Prostate gland (tissue), 2 donors: ENCODE measurements around the gene DPEP2.
"Not testable (repeated sequence)": the region's sequence is repeated elsewhere in the genome, so short reads cannot be mapped to it uniquely, and the experiment has no call there.

Source experiments
- POLR2A ChIP-seq: fragments of 450-650 bp; IDR thresholded peaks from one replicate; pipeline ENCODE4 v1.6.1; 2016; ENCODE audit warnings: antibody characterized with exemption, mild to moderate bottlenecking
- TF ChIP-seq, protein P1 (sequence below), 4 experiments: fragments of 200-600 bp in 2 of 4; fragments of 450-650 bp in 2 of 4; sonication (generic) in 2 of 4; IDR thresholded peaks; 1 replicate in 3 of 4; 2 replicates in 1 of 4; pipeline ENCODE4 v1.5.1; 2016 to 2019; ENCODE audit warnings: antibody characterized with exemption in 4 of 4, mild to moderate bottlenecking in 2 of 4, moderate library complexity in 2 of 4

DNA sequence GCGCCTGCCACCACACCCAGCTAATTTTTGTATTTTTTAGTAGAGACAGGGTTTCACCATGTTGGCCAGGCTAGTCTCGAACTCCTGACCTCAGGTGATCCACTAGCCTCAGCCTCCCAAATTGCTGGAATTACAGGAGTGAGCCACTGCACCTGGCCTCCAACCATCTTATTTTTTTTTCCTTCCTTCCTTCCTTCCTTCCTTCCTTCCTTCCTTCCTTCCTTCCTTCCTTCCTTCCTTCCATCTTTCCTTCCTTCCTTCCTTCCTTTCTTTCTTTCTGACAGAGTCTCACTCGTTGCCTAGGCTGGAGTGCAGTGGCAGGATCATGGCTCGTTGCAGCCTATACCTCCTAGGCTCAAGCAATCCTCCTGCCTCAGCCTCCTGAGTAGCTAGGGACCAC is 10.6 kb upstream of the DPEP2 start:
- TF ChIP-seq, protein P1, sequence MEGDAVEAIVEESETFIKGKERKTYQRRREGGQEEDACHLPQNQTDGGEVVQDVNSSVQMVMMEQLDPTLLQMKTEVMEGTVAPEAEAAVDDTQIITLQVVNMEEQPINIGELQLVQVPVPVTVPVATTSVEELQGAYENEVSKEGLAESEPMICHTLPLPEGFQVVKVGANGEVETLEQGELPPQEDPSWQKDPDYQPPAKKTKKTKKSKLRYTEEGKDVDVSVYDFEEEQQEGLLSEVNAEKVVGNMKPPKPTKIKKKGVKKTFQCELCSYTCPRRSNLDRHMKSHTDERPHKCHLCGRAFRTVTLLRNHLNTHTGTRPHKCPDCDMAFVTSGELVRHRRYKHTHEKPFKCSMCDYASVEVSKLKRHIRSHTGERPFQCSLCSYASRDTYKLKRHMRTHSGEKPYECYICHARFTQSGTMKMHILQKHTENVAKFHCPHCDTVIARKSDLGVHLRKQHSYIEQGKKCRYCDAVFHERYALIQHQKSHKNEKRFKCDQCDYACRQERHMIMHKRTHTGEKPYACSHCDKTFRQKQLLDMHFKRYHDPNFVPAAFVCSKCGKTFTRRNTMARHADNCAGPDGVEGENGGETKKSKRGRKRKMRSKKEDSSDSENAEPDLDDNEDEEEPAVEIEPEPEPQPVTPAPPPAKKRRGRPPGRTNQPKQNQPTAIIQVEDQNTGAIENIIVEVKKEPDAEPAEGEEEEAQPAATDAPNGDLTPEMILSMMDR (IDR thresholded peaks at IDR 0.05) = not testable (repeated sequence)
- TF ChIP-seq POLR2A = not testable (repeated sequence)
